AG04449 (cell line): ENCODE data around the gene C2CD4C.
"Not testable (repeated sequence)": the region's sequence is repeated elsewhere in the genome, so short reads cannot be mapped to it uniquely, and the experiment has no call there.

Experiments
- CTCF ChIA-PET: fragments of 350-600 bp; formaldehyde crosslinking; extraction: SDS; loops from one replicate; lab custom pipeline; 2021; ENCODE audit warnings: antibody characterized with exemption; lab: Yijun Ruan, JAX
- POLR2A ChIA-PET: fragments of 400-600, 350-600 bp; formaldehyde crosslinking; extraction: SDS; loops from one replicate; lab custom pipeline; 2020; ENCODE audit warnings: antibody characterized with exemption, inconsistent platforms; lab: Yijun Ruan, JAX
- DNase-seq: peaks from one replicate; pipeline ENCODE4 v3.0.0-alpha.2; 2010; ENCODE audit warnings: low read depth, low spot score
- H3K4me3 ChIP-seq: 2 replicates; pipeline ENCODE4 v1.5.1; 2011; ENCODE audit warnings: low read depth, mild to moderate bottlenecking, control low read depth, low read length
- CTCF ChIP-seq: IDR thresholded peaks from one replicate; pipeline ENCODE4 v1.5.1; 2011; ENCODE audit warnings: mild to moderate bottlenecking, moderate library complexity, low read length, control low read depth, inconsistent platforms; ENCODE audit not compliant: insufficient read depth; ENCODE audit errors: missing control alignments

C2CD4C gene

DNA sequence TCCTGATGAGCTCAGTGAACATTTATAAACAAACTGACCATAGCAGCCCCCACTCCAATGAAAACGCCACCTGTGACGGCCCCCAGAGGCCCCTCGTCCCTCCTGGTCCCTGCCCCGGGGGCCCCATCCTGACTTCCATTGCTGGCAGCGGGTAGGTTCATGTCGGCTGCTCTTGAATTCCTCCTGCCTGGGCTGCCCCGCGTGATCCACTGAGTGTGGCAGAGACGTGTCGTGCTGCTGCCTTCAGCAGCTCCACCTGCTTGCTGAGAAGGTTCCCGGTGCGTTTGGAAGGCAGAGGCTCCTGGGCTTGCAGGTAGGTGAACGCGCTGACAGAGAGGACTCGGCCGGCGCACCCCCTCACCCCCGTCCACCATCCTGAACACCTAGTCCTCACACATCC, 11.6 kb downstream of the C2CD4C start:
- CTCF ChIA-PET = no interaction called here
- H3K4me3 ChIP-seq = no peak overlapping the region
- DNase-seq = no peak
- TF ChIP-seq CTCF = no peak
- POLR2A ChIA-PET = no interaction called here

- H3K4me3 ChIP-seq = no peak overlapping the region
- ChIA-PET POLR2A (no interaction called here), CTCF (no interaction called here)
- DNase-seq = no peak
- no peak for TF ChIP-seq CTCF
Observed at GRCh38 chr19:395467-395866, 13.5 kb downstream of the C2CD4C start.

DNA sequence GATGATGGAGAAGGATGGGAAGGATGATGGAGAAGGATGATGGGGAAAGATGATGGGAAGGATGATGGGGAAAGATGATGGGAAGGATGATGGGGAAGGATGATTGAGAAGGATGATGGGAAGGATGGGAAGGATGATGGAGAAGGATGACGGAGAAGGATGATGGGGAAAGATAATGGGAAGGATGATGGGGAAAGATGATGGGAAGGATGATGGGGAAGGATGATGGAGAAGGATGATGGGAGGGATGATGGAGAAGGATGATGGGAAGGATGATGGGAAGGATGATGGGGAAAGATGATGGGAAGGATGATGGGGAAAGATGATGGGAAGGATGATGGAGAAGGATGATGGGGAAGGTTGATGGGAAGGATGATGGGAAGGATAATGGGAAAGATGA, 14.1 kb downstream of the C2CD4C start:
- CTCF ChIA-PET, POLR2A ChIA-PET, DNase-seq, H3K4me3 ChIP-seq: not testable (repeated sequence)

GRCh38 chr19:393560-393959, 15.4 kb downstream of the C2CD4C start:
- POLR2A ChIA-PET, CTCF ChIA-PET, DNase-seq, H3K4me3 ChIP-seq: not testable (repeated sequence)

GRCh38 chr19:392375-392970, 16.5 kb downstream of the C2CD4C start:
- no peak for DNase-seq
- POLR2A ChIA-PET = no interaction called here
- H3K4me3 ChIP-seq = no peak overlapping the region
- no peak for TF ChIP-seq CTCF
- CTCF ChIA-PET = no interaction called here

DNA sequence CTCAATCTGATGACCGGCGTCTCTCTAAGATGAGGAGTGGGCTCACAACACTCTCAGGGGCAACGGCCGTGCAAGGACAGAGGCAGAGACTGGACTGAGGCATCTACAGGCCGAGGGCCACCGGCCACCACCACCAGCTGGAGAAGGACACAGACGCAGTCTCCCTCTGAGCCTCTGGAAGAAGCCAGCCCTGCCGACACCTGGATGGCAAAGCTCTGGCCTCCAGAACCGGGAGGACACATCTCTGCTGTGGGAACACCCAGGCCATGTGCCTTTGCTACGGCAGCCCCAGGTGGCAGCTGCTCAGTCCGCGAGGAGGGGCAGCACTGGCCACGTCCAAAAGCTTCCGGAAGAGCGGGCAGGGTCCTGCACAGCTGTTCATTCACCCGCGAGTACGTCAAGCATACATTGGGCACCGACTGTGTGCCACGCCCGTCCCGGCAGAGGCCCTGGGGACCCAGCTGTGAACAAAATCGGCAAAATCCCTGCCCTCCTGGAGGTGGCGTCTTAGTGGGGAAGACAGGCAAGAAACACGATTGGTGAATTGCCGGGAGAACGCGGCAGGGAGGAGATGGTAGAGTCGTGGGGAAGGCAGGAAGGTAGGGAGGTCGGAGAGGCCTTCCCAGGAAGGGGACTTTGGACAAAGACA, 17.1 kb downstream of the C2CD4C start:
- H3K4me3 ChIP-seq = no peak overlapping the region
- no peak for TF ChIP-seq CTCF
- no peak for DNase-seq
- ChIA-PET POLR2A (no interaction called here), CTCF (no interaction called here)

DNA sequence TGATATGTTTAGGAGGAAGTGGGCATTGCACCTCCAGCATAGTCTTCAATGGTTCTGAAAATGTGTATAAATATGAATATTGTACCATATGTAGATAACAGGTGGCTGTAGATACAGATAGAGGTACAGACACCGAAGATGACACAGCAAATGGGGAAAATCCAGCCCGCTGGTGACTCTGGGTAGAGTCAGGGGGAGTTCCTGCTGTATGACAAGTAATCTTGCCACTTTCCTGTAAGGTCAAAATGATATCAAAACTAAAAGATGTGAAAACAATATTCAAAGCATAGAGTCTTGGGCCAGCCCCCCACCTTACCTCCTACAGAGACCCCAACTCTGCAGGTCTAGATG, 17.8 kb downstream of the C2CD4C start:
- no peak for TF ChIP-seq CTCF
- POLR2A ChIA-PET = no interaction called here
- CTCF ChIA-PET = no interaction called here
- H3K4me3 ChIP-seq = no peak overlapping the region
- DNase-seq = no peak
